GM20431 (cell line): ENCODE measurements around the gene GLCE.
"Not testable (repeated sequence)": the region's sequence is repeated elsewhere in the genome, so short reads cannot be mapped to it uniquely, and the experiment has no call there.

Source experiments
- in situ Hi-C: fragments of 300-500 bp; cut with MseI, MboI; formaldehyde crosslinking; loops from one replicate; pipeline ENCODE4 v1.15.0; 2020; ENCODE audit warnings: low sequenced_read_pairs; ENCODE audit not compliant: unreplicated experiment

GLCE gene

DNA sequence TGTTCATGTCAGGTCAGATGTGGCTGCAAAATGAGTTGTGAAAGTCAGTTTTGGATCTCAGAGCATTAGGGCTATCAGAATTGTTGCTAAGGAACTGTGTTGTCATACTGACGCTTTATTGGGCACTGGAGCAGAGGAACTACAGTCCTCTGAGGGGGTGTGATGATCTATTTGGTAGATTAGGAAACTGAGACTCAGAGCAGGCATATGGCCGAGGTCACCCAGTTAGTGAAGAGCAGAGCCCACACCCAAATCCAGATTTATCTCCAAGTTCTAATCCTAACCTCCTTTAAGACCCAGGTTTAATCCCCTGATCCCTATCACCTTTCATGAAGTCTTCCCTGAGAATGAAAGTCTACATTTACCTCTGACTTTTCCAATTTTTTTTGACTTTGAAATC, 25.6 kb upstream of the GLCE start:
- in situ Hi-C loops: no loop called here

DNA sequence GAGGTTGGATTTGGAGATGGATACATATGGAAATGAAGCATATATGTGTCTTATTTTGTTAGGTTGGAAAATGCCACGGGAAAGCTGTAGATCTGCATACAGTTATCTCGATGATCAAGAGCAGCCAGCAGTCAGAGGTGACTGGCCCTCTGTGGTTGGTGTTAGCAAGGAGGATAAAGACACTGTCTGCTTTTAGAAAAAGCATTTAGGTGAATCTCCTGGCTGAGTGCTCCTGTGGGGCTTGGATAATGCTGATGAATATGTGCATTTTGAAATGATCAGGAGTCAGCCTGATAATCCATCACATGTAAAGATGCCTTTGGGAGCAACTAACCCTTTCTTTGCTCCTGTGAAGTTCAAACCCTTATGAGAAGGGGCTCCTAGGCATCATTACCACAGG, 24.9 kb upstream of the GLCE start:
- in situ Hi-C loops: no loop called here

DNA sequence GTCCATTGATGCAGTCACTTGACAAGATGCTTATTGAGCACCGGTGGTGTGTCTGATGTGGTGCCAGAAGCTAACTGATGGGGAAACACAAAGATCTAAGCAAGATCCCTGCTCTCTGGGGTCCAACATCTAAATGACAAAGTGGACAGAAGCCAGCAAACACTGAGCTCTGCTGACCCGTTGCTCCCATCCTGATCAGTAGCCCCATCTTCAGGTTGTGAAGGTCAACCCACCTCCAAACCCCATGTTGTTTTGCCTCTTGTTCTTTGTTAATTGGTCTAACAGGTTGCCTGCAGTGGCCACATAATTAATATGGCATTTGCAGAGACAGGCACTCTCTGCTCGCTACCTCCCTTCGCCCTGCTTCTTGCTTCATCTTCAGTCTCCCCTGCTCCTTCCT, 21.5 kb upstream of the GLCE start:
- in situ Hi-C loops: no loop called here

DNA sequence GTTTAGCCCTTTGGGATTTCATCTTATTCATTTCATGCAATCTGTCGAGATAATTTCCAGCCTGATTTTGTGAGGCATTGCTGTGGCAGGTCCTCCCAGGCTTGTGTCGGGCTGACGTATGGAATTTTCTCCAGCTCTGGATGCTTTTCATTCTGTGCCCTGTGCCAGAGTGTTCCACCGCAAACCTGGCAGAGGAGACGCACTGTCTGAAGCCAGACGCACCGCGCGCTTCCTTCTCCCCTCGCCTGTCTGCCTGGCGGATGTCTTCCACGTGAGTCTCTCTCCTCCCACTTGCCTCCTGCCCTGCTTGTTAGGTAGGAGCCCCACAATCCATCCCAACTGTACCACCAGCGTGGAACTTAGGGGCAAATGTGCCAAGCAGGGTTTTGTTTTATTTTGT, 20.1 kb upstream of the GLCE start:
- in situ Hi-C loops: no loop called here

DNA sequence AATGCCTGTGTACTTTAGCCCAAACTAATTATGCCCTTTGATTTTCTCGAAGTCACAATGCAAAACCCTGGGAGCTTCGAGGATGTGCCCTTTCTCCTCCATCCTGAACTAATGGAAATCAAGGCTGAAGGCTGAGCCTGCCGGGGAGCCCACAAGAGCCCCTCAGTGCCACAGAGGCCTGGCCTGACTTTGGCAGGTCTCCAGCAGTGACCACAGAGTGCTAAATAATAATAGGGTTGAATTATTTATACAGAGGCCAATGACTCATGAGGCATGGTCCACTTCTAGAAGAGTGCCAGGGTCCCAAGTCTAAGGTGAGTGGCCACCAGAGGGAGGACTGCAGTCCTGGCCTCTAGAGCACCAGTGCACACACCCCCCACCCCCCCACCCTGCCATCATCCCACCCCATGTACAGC, 19.1 kb upstream of the GLCE start:
- in situ Hi-C loops: no loop called here

DNA sequence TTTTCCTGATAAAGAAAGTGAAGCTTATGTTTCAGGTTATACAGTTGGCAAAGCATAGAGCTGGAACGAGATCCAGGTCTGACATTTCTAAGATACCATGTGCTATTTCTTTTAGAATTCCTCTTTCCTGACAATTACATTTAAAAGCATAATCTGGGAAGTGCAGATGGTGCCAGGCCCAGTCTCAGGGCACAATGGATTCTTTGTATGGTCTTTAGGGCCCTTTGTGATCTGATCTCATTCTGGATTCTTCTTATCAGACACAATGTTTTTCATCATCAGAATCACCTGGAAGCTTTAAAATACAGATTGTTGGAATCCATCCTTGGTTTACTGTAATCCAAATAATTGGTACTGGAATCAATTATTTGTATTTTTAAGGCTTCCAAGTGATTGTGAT, 18.6 kb upstream of the GLCE start:
- in situ Hi-C loops: no loop called here

DNA sequence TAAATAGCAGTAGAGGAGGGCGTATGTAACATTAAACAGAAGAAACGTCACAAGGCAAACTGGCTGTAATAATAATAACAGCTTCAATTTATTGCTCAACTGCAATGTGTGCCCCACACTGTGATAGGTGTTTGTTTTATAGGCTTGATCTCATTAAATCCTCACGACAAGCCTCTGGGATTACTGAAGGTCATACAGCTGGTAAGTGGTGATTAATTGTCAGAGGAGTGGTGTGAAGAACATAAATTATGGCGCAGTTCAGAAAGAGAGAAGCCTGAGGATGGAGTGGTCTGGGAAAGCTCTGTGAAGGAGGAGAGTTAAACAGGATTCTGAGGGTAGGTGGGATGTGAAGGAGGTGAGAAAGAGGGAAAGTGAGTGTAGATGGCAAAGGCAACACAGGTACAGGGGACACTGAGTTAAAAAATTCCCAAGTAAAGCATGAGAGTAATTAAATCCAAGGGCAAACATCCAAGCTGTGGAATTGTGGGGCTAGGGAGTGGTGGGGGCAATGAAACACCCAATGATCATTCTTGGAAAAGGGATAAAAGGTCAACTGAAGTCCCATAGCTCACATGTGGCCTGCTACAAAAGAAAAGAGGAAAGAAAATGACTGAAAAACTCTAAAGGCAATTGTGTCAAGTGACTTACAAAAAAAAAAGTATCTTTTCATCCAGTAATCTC, 16.5 kb upstream of the GLCE start:
- in situ Hi-C loops: no loop called here

DNA sequence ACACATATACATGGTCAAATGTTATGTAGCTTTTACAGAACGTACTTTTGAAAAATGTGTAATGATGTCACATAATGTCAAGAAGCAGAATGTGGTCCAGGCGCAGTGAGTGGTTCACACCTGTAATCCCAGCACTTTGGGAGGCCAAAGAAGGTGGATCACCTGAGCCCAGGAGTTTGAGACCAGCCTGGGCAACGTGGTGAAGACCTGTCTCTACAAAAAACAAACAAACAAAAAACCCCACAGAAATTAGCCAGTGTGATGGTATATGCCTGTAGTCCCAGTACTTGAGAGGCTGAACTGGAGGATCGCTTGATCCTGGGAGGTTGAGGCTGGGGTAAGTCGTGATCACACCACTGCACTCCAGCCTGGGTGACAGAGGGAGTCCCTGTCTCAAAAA, 15.9 kb upstream of the GLCE start:
- in situ Hi-C loops: no loop called here

DNA sequence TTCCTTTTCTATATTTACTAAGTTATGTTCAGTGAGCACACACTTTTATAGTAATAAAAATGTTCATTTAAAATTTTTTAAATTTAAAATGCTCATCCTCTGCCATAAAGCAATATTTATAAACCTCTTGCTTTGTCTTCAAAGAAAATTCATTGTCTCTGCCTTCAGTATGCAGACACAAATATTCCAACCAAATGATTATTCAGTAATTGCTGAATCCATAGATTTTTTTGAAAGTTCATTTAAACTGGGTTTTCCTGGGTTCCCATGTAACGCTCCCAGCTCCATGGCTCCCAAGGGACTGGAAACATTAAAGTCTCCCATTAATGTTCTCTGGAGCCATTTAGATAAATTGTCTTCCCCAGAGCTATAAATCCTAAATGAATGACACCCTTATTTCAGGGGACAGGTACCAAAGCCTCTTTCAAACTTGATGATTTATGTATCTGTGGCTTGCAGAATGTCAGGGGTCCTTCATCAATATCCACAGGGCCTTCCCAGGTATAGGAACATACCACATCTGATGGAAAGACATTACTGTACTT, 15.2 kb upstream of the GLCE start:
- in situ Hi-C loops: no loop called here

DNA sequence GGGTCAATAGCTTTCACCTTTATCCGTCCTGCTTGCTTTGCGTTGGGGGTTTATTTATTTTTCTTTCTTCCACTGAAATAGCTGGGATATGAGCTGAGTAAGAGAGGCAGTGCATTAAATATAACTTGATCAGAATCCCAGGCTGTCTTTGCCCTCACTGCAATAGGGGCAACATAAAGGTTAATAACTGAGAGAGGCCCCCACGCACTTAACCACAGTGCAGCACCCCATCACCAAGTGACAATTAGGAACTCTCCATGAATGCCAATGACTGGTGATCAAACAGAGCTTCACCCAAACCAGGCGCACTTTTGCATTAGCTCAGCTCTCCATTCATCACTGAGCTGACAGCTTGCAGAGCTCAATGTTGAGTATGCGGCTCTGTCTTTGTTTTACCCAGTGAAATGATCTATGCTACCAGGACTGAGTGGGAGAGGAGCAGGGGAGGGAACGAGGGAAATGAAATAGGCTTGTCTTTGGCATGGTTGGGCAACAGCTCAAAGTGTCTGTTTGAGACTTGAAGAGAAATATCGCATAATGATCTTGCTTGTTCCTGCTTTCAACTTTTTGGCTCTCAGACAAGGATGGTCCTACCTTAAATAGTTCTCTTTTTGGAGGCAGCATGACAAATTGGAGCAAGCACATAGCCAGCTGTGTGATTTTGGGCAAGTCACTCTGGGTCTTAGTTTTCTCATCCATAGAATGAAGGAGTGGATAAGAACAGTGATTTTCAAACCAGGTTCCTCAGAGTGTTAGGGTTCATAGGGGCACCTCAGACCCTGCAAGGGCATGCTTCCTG, 14.5 kb upstream of the GLCE start:
- in situ Hi-C loops: no loop called here

DNA sequence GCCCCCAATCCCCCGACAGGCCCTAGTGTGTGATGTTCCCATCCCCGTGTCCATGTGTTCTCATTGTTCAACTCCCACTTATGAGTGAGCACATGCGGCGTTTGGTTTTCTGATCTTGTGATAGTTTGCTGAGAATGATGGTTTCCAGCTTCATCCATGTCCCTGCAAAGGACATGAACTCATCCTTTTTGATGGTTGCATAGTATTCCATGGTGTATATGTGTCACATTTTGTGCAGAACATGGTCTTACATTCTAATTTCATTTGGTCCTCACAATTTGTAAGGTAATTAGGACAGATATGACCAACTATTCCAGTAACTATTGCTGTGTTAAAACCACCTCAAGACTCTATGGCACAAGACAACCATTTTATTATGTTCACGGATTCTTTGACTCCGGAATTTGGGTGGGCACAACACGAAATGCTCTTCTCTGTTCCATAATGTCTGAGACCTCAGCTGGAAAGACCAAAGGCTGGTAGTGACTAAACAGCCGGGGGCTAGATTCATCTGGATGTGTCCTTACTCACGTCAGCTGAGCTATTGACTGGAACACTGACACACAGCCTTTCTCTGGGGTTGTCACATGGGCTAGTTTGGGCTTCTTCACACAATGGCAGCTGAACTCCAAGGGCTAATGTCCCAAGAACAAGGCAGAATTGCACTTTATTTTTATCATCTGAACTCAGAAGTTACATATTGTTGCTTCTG, 13.6 kb upstream of the GLCE start:
- in situ Hi-C loops: no loop called here

DNA sequence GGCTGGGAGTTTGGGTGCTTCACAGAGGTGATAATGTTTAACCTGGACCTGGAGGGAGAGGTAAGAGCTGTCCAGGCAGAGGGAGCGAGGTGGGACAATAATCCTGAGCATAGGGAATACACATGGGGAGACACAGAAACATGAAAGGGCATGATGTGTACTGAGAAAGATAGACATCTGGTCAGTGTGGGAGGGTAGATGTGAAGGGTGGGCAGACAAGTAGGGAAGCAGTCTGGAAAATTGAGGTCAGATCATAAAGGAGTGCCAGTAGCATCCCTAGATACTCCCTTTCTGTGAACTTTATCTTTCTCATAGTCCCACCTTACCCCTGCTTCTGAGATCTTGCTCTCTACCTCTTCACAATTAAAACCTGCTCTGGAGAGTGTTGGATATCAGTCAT, 12.0 kb upstream of the GLCE start:
- in situ Hi-C loops: no loop called here

DNA sequence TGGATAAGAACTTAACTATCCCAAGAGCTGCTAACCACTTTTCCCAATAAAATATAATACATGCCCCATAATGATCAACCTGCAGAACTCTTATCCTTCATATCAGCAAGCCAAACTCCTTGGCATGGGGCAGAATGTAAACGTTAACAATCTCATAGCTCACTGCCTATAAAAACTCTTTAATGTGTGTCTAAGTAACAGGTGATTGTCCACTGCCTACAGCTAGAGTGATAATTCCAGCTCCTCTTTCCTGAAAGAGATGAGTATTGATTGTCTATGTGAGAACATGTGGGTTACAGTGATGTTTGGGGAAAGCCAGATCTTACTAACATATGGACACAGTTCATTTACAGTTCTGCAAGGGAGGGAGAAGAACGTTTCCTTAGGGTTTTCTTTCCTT, 11.3 kb upstream of the GLCE start:
- in situ Hi-C loops: no loop called here

DNA sequence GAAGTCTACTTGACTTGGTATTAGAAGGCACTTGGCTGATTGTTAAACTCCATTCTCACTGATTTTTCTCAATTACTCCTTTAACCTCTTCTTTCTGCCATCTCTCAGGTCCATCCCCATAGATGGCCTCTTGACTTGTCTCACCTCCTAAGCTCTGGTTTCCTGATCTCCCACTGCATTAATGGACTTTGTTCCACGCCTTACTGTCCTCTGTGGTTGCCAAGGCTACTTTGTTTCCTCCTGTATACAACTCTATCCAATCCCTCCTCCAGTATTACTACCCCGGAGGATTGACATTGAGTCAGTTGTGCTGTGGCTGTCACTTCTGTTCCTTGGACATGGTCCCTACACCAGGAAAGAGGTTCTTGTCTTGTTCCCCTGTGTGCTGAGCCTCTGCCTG, 10.6 kb upstream of the GLCE start:
- in situ Hi-C loops: no loop called here

DNA sequence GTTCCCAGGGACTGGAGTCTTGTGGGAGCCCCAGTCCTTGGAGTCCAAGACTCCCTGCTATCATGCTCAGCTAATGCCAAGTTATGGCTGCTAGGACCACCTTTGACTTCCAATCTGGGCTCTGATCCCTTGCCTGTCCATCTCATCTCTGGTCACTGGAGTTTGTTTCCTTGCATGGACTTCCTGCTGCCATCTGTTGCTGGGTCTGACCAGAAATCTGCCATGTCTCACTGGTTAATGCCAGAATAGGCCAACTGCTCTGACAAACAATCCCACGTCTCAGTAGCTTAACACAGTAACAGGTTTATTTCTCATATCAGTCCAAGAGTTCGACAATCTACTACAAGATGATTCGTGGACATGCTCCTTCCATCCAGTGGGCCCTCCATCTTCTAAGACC, 10.1 kb upstream of the GLCE start:
- in situ Hi-C loops: no loop called here

DNA sequence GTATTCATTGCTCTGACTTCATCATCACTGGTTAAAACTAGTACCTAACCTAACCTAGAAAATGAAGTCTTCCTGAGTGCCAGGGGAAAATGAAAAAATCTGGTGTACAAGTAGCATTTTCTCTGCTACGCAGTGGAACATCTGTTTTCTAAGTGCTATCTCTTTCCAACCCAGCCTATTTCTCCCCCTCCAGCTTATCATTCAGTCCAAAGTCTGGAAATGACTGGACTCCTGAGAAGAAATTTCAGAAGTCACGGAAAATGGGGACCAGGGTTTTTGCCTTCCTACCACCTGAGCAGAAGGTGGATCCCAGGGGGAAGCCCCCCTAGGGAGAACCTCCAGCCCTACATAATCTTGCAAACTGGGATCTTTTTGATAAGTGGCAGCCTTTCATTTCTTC, 9.6 kb upstream of the GLCE start:
- in situ Hi-C loops: no loop called here

DNA sequence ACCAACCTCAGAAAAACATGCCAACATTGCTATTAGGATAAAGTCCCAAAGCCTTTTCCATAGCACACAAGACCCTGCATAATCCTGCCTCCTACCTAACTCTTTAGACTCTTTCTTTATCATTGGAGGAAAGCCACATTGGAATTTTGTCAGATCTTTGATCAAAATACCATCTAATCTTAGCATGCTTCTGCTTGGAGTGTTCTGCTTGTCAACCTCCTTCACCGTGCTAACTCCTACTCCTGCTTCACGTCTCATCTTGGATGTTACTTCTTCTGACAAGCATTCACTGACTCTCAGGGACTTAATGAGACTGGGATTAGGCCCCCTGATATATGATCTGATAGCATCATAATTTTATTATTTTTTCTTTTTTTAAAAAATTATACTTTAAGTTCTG, 7.4 kb upstream of the GLCE start:
- in situ Hi-C loops: no loop called here

DNA sequence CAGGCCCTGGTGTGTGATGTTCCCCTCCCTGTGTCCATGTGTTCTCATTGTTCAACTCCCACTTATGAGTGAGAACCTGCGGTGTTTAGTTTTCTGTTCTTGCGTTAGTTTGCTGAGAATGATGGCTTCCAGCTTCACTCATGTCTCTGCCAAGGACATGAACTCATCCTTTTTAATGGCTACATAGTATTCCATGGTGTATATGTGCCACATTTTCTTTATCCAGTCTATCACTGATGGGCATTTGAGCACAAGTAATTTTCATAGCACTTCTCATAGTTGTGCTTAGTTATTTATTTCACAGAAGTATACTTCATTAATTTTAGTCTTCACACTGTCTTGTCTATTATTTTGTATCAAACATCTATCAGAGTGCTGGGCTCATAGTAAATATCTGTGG, 6.8 kb upstream of the GLCE start:
- in situ Hi-C loops: not testable (repeated sequence)

DNA sequence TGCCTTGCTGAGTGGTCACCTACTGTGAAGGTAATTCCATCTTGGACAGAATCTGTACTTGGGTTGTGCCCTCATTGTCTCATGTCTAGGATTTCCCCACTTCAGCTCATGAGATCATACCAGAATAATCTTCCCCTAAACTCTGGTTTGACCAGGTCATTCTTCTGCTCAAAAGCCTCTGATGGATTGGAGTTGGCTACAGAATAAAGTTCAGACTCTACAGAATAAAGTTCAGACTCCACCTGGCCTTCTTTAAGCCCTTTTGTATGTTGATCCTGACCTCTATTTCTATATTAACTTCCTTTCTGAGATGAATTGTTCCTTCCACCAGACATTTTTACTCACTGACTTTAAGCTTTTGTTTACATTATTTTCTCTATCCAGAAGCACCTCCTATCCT, 6.4 kb upstream of the GLCE start:
- in situ Hi-C loops: no loop called here

DNA sequence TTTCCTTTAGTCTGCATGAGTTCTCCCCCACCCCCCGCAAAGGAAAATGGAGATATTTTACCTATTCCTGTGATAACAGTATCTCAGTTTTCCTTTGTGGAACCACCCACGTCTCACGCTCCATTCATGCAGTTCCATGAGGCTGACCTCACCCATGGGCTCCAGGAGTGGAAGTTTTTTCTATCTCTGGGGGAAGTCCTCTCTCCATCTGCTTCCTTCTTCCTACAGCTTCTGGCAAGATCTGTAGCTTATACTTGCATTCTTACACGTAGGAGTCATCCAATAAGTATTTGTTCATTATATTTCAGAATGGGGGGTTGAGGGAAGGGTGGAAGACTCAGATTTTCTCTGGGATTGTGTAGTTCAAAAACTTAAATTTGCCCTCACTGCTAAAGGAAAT, 5.8 kb upstream of the GLCE start:
- in situ Hi-C loops: no loop called here

DNA sequence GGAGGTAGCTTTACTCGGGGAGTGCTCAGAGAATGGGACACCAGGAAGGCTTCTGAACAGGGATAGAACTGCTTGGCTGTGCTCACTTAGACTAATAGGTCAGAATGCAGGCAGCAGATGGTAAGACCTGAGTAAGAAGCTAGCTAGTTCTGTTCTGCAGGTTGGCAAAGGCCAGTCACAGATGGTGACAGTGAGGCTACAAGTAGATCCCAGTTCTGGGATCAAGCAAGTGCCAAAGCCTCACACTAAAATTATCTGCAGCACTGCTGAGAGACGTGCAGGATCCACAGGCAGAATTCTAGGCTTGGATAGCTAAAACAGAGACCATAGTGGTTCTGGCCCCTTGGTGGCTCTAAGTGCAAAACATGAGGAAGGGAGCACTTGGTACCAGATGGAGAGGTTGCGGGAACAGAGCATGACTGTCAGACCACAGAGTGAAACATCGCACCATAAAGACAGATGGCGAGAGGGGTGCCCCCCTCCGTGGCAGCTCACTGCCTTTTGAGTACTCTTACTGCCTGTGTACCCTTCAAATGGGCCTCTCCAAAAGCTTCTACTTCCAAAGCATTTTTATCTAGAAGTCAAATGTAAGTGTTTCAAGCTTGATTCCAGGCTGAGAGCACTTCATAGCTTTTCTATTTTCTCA, 3.6 kb upstream of the GLCE start:
- in situ Hi-C loops: no loop called here
